A549 (cell line): ENCODE results near the gene NRTN.

ENCODE experiments used
- BHLHE40 ChIP-seq: IDR thresholded peaks from 2 replicates; pipeline ENCODE4 v1.6.1; 2012; ENCODE audit warnings: low read depth, low read length, inconsistent platforms
- CHD4 ChIP-seq: fragments of 200-600 bp; sonication (generic); IDR thresholded peaks from 2 replicates; pipeline ENCODE4 v1.6.1; 2016; ENCODE audit warnings: antibody characterized with exemption, mild to moderate bottlenecking, borderline replicate concordance
- RAD21 ChIP-seq, 2 experiments: fragments of >200 bp in 1 of 2; sonication (Bioruptor Twin) in 1 of 2; formaldehyde crosslinking in 1 of 2; IDR thresholded peaks in 1 of 2; conservative IDR thresholded peaks in 1 of 2; 2 replicates in 1 of 2; 3 replicates in 1 of 2; pipeline ENCODE4 v1.6.1; 2012 to 2018; ENCODE audit warnings: inconsistent platforms in 1 of 2
- USF2 ChIP-seq: fragments of 450-650 bp; IDR thresholded peaks from 2 replicates; pipeline ENCODE4 v1.6.1; 2014; ENCODE audit warnings: antibody characterized with exemption
- TF ChIP-seq, protein P1 (sequence below): fragments of >200 bp; sonication (Bioruptor Twin); formaldehyde crosslinking; IDR thresholded peaks from 3 replicates; pipeline ENCODE4 v1.5.1; 2016
- TF ChIP-seq, protein P2 (sequence below): IDR thresholded peaks from 2 replicates; pipeline ENCODE4 v1.6.1; 2012; ENCODE audit warnings: low read depth, borderline replicate concordance
- TF ChIP-seq, protein P3 (sequence below): fragments of >200 bp; sonication (Bioruptor Twin); formaldehyde crosslinking; IDR thresholded peaks from 3 replicates; pipeline ENCODE4 v1.6.1; 2016

GRCh38 chr19:5877882-5878281 is 73.0 kb downstream of the NRTN start:
- TF ChIP-seq USF2 (no peak), CHD4 (no peak), RAD21 (conservative IDR thresholded peaks at IDR 0.05 in 1 of 2, IDR thresholded peaks at IDR 0.05 in 1 of 2) (no peak), BHLHE40 (no peak)
- TF ChIP-seq, protein P1, sequence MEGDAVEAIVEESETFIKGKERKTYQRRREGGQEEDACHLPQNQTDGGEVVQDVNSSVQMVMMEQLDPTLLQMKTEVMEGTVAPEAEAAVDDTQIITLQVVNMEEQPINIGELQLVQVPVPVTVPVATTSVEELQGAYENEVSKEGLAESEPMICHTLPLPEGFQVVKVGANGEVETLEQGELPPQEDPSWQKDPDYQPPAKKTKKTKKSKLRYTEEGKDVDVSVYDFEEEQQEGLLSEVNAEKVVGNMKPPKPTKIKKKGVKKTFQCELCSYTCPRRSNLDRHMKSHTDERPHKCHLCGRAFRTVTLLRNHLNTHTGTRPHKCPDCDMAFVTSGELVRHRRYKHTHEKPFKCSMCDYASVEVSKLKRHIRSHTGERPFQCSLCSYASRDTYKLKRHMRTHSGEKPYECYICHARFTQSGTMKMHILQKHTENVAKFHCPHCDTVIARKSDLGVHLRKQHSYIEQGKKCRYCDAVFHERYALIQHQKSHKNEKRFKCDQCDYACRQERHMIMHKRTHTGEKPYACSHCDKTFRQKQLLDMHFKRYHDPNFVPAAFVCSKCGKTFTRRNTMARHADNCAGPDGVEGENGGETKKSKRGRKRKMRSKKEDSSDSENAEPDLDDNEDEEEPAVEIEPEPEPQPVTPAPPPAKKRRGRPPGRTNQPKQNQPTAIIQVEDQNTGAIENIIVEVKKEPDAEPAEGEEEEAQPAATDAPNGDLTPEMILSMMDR: no peak
- TF ChIP-seq, protein P2, sequence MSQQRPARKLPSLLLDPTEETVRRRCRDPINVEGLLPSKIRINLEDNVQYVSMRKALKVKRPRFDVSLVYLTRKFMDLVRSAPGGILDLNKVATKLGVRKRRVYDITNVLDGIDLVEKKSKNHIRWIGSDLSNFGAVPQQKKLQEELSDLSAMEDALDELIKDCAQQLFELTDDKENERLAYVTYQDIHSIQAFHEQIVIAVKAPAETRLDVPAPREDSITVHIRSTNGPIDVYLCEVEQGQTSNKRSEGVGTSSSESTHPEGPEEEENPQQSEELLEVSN: no peak
- TF ChIP-seq, protein P3, sequence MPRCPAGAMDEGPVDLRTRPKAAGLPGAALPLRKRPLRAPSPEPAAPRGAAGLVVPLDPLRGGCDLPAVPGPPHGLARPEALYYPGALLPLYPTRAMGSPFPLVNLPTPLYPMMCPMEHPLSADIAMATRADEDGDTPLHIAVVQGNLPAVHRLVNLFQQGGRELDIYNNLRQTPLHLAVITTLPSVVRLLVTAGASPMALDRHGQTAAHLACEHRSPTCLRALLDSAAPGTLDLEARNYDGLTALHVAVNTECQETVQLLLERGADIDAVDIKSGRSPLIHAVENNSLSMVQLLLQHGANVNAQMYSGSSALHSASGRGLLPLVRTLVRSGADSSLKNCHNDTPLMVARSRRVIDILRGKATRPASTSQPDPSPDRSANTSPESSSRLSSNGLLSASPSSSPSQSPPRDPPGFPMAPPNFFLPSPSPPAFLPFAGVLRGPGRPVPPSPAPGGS: no peak
